ENCODE results near the gene EFCAB6. TPM values are rescaled to one million over a fixed set of nuclear protein-coding genes. Genes with fewer than 3 reads are reported as not detected.

EFCAB6 gene
- total and polyA plus RNA-seq, 4 donors: 0.14 to 2.1 (median 0.53) TPM

DNA sequence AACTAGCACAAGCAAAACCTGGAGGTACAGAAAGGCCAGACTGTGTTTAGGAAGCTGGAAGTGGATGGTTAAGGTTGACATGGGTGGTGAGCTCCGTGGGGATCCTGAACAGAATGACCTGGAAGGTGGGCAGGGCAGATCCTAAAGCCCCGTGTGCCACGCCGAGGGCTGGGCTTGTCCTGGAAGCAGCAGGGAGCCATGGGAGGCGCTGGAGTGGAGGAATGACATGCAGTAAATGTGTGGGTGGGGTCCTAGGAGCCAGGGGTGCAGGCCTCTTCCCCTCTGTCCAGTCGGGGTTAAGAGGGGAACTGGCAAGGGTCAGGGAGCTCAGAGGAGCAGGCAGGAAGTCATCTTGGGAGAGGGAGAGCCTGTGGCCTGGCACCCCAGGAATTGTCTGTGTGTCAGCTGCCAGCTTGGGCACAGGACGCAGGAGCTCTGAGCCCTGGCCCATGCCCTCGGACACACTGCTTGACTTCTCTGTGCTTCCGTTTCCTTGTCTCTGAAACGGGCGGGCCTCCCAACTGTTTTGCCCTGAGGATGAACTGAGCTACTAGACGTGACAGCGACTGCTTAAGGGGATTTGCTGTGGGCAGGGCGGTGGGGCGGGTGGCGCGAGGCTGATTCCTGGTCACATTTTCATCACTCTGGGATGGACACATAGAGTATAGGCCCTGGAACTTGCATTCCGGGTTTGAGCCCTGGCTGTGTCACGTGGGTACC lies 324.6 kb downstream of the EFCAB6 start:
- DNase-seq (ENCODE audit: low spot score): no peak
- no peak for TF ChIP-seq YY1 (IDR thresholded peaks at IDR 0.05)
- TF ChIP-seq RAD21 (IDR thresholded peaks at IDR 0.05): no peak
- no peak for TF ChIP-seq EGR1 (IDR thresholded peaks at IDR 0.05; ENCODE audit: low read depth in 2 of 2)
- TF ChIP-seq, protein P1, sequence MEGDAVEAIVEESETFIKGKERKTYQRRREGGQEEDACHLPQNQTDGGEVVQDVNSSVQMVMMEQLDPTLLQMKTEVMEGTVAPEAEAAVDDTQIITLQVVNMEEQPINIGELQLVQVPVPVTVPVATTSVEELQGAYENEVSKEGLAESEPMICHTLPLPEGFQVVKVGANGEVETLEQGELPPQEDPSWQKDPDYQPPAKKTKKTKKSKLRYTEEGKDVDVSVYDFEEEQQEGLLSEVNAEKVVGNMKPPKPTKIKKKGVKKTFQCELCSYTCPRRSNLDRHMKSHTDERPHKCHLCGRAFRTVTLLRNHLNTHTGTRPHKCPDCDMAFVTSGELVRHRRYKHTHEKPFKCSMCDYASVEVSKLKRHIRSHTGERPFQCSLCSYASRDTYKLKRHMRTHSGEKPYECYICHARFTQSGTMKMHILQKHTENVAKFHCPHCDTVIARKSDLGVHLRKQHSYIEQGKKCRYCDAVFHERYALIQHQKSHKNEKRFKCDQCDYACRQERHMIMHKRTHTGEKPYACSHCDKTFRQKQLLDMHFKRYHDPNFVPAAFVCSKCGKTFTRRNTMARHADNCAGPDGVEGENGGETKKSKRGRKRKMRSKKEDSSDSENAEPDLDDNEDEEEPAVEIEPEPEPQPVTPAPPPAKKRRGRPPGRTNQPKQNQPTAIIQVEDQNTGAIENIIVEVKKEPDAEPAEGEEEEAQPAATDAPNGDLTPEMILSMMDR (IDR thresholded peaks at IDR 0.05; ENCODE audit: low read depth, low read length, missing input control): no peak
- no peak for TF ChIP-seq SP1 (IDR thresholded peaks at IDR 0.05)
- TF ChIP-seq GABPA (IDR thresholded peaks at IDR 0.05 in 1 of 2, conservative IDR thresholded peaks at IDR 0.05 in 1 of 2): no peak
- TF ChIP-seq, protein P2, sequence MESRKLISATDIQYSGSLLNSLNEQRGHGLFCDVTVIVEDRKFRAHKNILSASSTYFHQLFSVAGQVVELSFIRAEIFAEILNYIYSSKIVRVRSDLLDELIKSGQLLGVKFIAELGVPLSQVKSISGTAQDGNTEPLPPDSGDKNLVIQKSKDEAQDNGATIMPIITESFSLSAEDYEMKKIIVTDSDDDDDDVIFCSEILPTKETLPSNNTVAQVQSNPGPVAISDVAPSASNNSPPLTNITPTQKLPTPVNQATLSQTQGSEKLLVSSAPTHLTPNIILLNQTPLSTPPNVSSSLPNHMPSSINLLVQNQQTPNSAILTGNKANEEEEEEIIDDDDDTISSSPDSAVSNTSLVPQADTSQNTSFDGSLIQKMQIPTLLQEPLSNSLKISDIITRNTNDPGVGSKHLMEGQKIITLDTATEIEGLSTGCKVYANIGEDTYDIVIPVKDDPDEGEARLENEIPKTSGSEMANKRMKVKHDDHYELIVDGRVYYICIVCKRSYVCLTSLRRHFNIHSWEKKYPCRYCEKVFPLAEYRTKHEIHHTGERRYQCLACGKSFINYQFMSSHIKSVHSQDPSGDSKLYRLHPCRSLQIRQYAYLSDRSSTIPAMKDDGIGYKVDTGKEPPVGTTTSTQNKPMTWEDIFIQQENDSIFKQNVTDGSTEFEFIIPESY (IDR thresholded peaks at IDR 0.05): no peak
- TF ChIP-seq NR2F2 (IDR thresholded peaks at IDR 0.05): no peak
- TF ChIP-seq FOXA2 (IDR thresholded peaks at IDR 0.05): no peak
- no peak for TF ChIP-seq RXRA (IDR thresholded peaks at IDR 0.05)
- Histone ChIP-seq H3K4me1 (ENCODE audit: control insufficient read depth in 4 of 4, insufficient read depth in 4 of 4, low read length in 3 of 4) (no peaks in the 10 kb centered on the region), H3K4me3 (ENCODE audit: low read depth in 1 of 3, low read length in 3 of 3) (no peak overlapping the region), H3K9me3 (ENCODE audit: control insufficient read depth in 4 of 4, low read length in 3 of 4) (no peaks in the 10 kb centered on the region), H3K27me3 (ENCODE audit: control insufficient read depth in 4 of 4, insufficient read depth in 4 of 4, low read length in 3 of 4) (no peaks in the 10 kb centered on the region), H3K36me3 (ENCODE audit: control insufficient read depth in 4 of 4, insufficient read depth in 3 of 4, low read depth in 1 of 4, low read length in 3 of 4) (no peaks in the 10 kb centered on the region), H3K27ac (ENCODE audit: low read depth in 1 of 2, low read length in 2 of 2) (no peak overlapping the region), H3K9ac (ENCODE audit: low read depth in 1 of 2, low read length in 2 of 2) (no peak overlapping the region)
- 80% methylated on average over 19 of the region's 19 CpGs for WGBS

DNA sequence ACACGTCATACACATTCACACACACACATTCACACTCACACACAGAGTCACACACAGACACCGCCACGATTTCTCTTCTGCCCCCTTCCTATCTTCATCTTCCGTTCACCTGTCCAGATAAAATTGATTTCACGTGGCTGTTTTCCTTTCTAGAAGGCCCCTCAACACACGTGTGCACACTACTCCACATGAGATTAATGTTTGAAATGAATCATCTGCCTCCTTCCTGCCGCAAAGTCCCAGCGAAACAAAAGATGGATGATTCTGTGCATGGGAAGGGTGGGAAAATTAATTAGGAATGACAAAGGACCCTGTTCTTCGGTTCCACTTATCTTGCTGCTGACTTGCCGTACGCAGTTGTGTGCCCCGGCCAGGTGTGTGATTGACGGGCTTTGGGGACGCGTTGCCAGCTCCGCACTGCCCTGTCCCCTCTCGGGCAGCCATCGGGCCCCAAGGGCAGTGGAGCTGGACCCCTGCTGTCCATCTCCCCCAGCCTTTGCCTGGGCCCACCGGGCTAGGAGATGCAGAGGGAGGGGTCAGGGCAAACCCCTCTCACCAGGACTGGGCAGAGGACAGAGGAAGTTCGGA lies 326.5 kb downstream of the EFCAB6 start:
- 81% methylated on average over 20 of the region's 20 CpGs for WGBS
- H3K27me3 ChIP-seq (ENCODE audit: control insufficient read depth in 4 of 4, insufficient read depth in 4 of 4, low read length in 3 of 4): no peaks in the 10 kb centered on the region
- peaks cover 0 to 2% (median 0%) of the 10 kb centered on the region in 4 donors for H3K4me1 ChIP-seq (ENCODE audit: control insufficient read depth in 4 of 4, insufficient read depth in 4 of 4, low read length in 3 of 4)
- H3K4me3 ChIP-seq (ENCODE audit: low read depth in 1 of 3, low read length in 3 of 3): no peak overlapping the region
- H3K27ac ChIP-seq (ENCODE audit: low read depth in 1 of 2, low read length in 2 of 2): no peak overlapping the region
- TF ChIP-seq YY1 (IDR thresholded peaks at IDR 0.05): no peak
- TF ChIP-seq GABPA (IDR thresholded peaks at IDR 0.05 in 1 of 2, conservative IDR thresholded peaks at IDR 0.05 in 1 of 2): no peak
- no peak for TF ChIP-seq RXRA (IDR thresholded peaks at IDR 0.05)
- TF ChIP-seq FOXA2 (IDR thresholded peaks at IDR 0.05): no peak
- TF ChIP-seq, protein P2 (IDR thresholded peaks at IDR 0.05): no peak
- TF ChIP-seq, protein P3, sequence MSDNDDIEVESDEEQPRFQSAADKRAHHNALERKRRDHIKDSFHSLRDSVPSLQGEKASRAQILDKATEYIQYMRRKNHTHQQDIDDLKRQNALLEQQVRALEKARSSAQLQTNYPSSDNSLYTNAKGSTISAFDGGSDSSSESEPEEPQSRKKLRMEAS (IDR thresholded peaks at IDR 0.05): no peak
- no peak for TF ChIP-seq EGR1 (IDR thresholded peaks at IDR 0.05; ENCODE audit: low read depth in 2 of 2)
- no peak for TF ChIP-seq JUND (IDR thresholded peaks at IDR 0.05)
- TF ChIP-seq, protein P1 (IDR thresholded peaks at IDR 0.05; ENCODE audit: low read depth, low read length, missing input control): no peak
- no peak for TF ChIP-seq SP1 (IDR thresholded peaks at IDR 0.05)
- TF ChIP-seq HNF4A (conservative IDR thresholded peaks at IDR 0.05): no peak
- TF ChIP-seq, protein P4, sequence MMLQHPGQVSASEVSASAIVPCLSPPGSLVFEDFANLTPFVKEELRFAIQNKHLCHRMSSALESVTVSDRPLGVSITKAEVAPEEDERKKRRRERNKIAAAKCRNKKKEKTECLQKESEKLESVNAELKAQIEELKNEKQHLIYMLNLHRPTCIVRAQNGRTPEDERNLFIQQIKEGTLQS (IDR thresholded peaks at IDR 0.05): no peak
- no peak for TF ChIP-seq RAD21 (IDR thresholded peaks at IDR 0.05)
- TF ChIP-seq, protein P5, sequence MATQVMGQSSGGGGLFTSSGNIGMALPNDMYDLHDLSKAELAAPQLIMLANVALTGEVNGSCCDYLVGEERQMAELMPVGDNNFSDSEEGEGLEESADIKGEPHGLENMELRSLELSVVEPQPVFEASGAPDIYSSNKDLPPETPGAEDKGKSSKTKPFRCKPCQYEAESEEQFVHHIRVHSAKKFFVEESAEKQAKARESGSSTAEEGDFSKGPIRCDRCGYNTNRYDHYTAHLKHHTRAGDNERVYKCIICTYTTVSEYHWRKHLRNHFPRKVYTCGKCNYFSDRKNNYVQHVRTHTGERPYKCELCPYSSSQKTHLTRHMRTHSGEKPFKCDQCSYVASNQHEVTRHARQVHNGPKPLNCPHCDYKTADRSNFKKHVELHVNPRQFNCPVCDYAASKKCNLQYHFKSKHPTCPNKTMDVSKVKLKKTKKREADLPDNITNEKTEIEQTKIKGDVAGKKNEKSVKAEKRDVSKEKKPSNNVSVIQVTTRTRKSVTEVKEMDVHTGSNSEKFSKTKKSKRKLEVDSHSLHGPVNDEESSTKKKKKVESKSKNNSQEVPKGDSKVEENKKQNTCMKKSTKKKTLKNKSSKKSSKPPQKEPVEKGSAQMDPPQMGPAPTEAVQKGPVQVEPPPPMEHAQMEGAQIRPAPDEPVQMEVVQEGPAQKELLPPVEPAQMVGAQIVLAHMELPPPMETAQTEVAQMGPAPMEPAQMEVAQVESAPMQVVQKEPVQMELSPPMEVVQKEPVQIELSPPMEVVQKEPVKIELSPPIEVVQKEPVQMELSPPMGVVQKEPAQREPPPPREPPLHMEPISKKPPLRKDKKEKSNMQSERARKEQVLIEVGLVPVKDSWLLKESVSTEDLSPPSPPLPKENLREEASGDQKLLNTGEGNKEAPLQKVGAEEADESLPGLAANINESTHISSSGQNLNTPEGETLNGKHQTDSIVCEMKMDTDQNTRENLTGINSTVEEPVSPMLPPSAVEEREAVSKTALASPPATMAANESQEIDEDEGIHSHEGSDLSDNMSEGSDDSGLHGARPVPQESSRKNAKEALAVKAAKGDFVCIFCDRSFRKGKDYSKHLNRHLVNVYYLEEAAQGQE (IDR thresholded peaks at IDR 0.05): no peak
- no peak for TF ChIP-seq TAF1 (conservative IDR thresholded peaks at IDR 0.05)
- no peak for TF ChIP-seq FOXA1 (IDR thresholded peaks at IDR 0.05)
- no peak for TF ChIP-seq HNF4G (IDR thresholded peaks at IDR 0.05)
- no peak for TF ChIP-seq NR2F2 (IDR thresholded peaks at IDR 0.05)
- H3K9ac ChIP-seq (ENCODE audit: low read depth in 1 of 2, low read length in 2 of 2): no peak overlapping the region
- H3K36me3 ChIP-seq (ENCODE audit: control insufficient read depth in 4 of 4, insufficient read depth in 3 of 4, low read depth in 1 of 4, low read length in 3 of 4): no peaks in the 10 kb centered on the region
- no peaks in the 10 kb centered on the region for H3K9me3 ChIP-seq (ENCODE audit: control insufficient read depth in 4 of 4, low read length in 3 of 4)
- no peak for DNase-seq (ENCODE audit: low spot score)
